Mesodermal cell (in vitro differentiated cells): Measurements from ENCODE around the gene ARID2.

ENCODE experiments used
- H3K27ac ChIP-seq: 2 replicates; pipeline ENCODE4 v1.7.0; 2013; ENCODE audit warnings: mild to moderate bottlenecking, low read depth, low read length, moderate library complexity; ENCODE audit not compliant: severe bottlenecking
- H3K36me3 ChIP-seq: 2 replicates; pipeline ENCODE4 v1.7.1; 2013; ENCODE audit warnings: mild to moderate bottlenecking, low read length, moderate library complexity; ENCODE audit not compliant: control insufficient read depth, insufficient read depth
- H3K4me1 ChIP-seq: one replicate; pipeline ENCODE4 v1.7.1; 2013; ENCODE audit warnings: mild to moderate bottlenecking, low read length; ENCODE audit not compliant: insufficient read depth, control insufficient read depth, poor library complexity, severe bottlenecking
- H3K4me3 ChIP-seq: 2 replicates; pipeline ENCODE4 v1.7.0; 2013; ENCODE audit warnings: low read length, control low read depth, mild to moderate bottlenecking; ENCODE audit not compliant: insufficient read depth, poor library complexity, severe bottlenecking; ENCODE audit errors: extremely low read depth
- H3K9me3 ChIP-seq: 2 replicates; pipeline ENCODE4 v1.7.1; 2013; ENCODE audit warnings: mild to moderate bottlenecking, low read length, moderate library complexity; ENCODE audit not compliant: control insufficient read depth
- WGBS, 2 experiments: methylation state at CpG; one replicate each; pipeline ENCODE4 v1.1.5; 2013; ENCODE audit warnings: missing lambda C conversion rate in 2 of 2; ENCODE audit not compliant: insufficient coverage in 2 of 2; 5-methylcytosine and 5-hydroxymethylcytosine counted together

Gene ARID2

DNA sequence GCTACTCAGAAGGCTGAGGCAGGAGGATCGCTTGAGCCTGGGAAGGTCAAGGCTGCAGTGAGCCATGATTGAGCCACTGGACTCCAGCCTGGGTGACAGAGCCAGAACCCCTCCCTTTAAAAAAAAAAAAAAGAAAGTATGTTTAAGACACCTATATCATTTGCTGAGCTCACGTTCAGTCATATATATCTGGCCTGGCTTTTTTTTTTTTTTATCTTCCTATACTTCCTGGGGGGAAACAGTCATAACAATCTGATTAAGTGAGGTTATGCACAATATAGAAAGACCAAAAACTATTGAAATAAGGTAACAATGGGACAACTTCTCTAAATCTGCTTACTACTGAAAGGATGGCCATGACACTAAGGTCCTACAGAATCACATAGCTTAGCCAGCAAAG is 9.4 kb upstream of the ARID2 start:
- Histone ChIP-seq H3K36me3 (no peaks in the 10 kb centered on the region), H3K27ac (no peak overlapping the region), H3K9me3 (no peaks in the 10 kb centered on the region), H3K4me1 (peaks cover 2% of the 10 kb centered on the region), H3K4me3 (no peak overlapping the region)
- 83 to 86% methylated on average over 1 of the region's 2 CpGs for WGBS, 2 experiments

DNA sequence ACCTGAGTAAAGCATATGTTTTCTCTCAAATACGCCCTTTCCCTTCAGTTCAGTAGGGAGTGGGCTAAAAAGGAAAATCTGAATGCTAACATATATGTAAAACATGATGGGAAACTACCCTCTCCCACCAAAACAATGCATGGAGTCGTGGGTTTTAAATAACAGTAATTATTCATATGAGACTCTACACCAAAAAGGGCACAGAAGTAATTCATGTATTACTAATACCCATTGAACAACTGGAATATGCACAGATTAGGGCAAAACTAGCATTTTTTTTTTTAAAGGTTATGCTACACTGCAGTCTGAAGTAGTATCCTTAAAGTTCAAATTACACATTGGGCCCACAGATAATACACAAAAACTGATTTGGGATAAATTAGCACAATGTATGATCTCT is 8.1 kb upstream of the ARID2 start:
- Histone ChIP-seq H3K4me1 (peaks cover 3% of the 10 kb centered on the region), H3K27ac (no peak overlapping the region), H3K9me3 (no peaks in the 10 kb centered on the region), H3K36me3 (no peaks in the 10 kb centered on the region), H3K4me3 (no peak overlapping the region)
- WGBS, 2 experiments = no CpG with 5 or more reads among the region's 2 CpGs

DNA sequence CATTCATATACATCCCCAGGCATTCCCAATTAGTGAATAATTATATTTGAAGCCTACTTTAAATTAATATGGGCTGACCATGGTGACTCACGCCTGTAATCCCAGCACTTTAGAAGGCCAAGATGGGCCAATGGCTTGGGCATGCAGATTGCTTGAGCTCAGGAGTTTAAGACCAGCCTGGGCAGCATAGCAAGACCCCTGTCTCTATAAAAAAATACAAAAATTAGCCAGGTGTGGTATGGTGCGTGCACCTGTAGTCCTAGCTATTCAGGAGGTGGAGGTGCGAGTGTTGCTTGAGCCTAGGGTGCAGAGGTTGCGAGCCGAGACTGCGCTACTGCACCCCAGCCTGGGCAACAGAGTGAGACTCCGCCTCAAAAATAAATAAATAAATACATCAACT is 7.6 kb upstream of the ARID2 start:
- H3K4me3 ChIP-seq = no peak overlapping the region
- WGBS, 2 experiments = 95 to 100% methylated on average over 2 to 7 of the region's 7 CpGs
- no peak overlapping the region for H3K27ac ChIP-seq
- H3K9me3 ChIP-seq = no peaks in the 10 kb centered on the region
- no peaks in the 10 kb centered on the region for H3K36me3 ChIP-seq
- H3K4me1 ChIP-seq = peaks cover 3% of the 10 kb centered on the region

DNA sequence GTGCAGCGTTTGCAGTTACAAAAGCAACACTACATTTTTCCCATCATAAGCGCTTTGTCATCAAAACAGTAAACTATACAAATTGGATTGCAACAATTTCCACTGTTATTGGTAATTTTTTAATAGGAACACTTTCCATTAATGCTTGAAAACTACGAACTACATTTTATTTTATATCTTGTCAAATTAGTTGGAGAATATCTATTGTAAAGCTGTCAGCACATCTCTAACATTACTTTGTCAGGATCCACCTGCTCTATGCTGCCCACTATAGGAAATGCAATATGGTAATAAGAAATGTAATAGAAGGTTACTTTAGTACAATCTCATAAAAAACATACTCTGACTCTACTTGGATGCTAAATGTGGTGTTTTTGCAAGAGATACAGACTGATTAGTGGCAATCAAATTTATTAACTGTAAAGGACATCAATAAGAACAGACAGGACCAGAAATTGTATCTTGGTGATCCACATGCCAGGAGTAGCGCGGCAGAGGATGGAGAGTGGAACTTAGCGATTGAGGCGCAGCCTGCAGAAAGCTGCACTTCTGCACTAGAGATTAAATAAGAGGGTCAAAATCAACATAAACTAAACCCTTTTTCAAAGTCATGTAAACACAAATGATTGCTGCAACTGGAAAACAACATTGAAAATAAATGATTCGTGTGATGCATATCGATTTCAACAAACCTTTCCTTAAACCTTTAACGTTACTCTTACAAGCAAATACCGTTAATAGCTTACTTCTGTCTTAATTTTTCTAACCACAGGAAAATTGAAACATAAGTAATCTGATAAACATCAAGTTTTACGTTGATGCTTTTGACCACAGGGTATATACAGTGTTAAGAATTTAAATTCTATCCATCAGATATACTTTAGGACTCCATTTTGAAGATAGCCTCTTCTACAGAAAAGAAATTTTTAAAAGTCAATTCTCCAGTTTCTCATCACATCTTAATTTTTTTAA is 3.6 kb upstream of the ARID2 start:
- Histone ChIP-seq H3K4me3 (peak overlapping the region; percentile 93), H3K27ac (peak overlapping the region; percentile 93), H3K9me3 (no peaks in the 10 kb centered on the region), H3K4me1 (peaks cover 3% of the 10 kb centered on the region), H3K36me3 (no peaks in the 10 kb centered on the region)
- WGBS, 2 experiments = 0 to 60% methylated on average over 2 of the region's 12 CpGs

DNA sequence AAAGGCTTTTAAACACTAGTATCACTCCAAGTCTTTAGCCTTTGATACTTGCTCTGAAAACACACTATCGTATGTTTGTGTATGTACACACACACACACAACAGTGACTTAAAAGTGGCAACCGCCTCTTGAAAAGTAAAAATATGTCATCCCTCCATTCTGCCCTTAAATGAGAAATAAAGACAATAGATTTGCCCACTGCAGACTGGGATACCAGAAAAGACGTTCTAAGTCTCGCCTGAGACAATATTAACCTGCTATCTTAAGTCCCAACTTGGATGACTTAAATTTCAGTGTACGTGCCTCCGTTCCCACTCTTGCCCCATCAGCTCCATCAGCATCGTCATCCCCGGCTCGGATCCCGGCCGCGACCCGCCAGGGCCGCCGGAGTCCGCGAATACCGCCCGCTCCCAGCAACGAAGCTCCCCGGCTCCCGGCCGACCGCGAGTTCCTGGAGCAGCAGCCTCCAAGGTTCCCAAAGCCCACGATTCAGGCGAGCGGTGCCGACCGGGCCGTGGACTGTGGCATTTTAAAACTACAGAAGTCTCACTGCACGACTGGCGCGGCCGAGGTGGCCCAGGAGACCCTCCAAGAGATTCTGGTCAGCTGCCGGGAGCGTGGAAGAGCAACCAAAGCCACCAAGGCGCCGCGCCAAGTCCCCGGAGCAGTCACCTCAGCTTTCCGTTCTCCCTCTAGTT is 2.8 kb upstream of the ARID2 start:
- Histone ChIP-seq H3K4me3 (peak overlapping the region; percentile 93), H3K36me3 (no peaks in the 10 kb centered on the region), H3K4me1 (peaks cover 3% of the 10 kb centered on the region), H3K27ac (peak overlapping the region; percentile 93), H3K9me3 (no peaks in the 10 kb centered on the region)
- 0% methylated on average over 36 of the region's 42 CpGs for WGBS, 2 experiments

DNA sequence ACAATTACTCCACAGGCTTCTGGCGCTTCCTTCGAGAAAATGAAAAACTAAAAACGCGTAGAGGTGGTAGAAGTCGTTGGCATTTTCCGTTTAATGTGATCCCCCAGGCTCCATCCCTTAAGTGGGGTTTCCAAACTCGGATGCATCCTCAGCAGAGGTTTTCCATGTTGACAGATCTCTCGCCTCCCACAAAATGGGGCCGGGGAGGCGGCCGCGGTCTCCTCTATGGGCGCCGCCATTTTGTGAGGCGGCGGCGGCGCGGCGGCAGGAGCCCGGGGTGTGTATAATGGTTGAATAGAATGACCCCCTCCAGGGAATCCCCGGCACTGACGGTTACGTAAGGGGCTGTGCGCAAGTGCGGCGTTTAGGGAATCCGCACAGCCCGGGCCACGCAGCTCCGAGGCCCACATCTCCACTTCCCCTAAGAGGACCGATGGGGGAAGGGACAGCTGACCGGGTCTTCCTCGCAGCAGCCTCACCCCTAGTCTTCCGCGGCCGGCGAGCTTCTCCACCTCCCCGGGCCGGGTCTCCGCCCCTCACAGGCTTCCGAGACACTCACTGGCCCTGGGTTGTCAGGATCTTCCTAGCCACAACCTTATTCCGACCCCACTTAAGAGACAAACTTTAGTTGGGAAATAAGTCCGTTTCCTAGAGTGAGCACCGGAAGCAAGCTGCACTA is 2.1 kb upstream of the ARID2 start:
- Histone ChIP-seq H3K4me1 (peaks cover 7% of the 10 kb centered on the region), H3K36me3 (peaks cover 3% of the 10 kb centered on the region), H3K27ac (peak overlapping the region; percentile 93), H3K4me3 (peak overlapping the region; percentile 93), H3K9me3 (no peaks in the 10 kb centered on the region)
- 0% methylated on average over 19 to 25 of the region's 45 CpGs for WGBS, 2 experiments

DNA sequence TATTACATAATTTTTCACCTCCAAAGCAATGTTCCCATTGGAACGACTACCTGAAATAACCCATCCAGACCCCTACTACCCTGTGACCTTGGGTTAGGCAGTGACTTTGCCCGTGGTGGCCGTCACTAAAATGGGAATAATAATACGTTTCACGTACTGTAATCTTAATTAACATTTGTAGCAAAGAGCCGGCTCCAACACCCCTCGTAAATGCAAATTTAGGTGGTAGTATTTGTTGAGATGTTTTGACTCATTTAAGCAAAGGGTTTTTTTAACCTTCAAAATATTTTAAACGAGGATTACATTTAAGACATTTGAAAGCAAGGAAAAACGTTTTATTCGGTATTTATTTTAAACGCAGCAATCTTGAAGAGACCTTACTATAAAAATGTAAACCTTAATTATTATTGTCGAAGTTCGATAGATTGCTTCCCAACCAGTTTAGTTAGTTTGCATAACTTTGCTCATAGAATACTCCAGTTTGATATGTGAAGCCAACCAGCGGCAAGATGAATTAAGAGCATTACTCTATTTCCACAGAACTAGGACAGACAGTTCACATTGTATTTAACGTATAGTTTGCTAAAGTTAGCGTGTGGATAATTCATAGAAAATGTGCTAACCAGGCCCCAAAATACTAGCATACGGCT is 1.4 kb upstream of the ARID2 start:
- no peaks in the 10 kb centered on the region for H3K9me3 ChIP-seq
- 0% methylated on average over 1 of the region's 17 CpGs for WGBS, 2 experiments
- peak overlapping the region; percentile 93 for H3K4me3 ChIP-seq
- H3K4me1 ChIP-seq = peaks cover 7% of the 10 kb centered on the region
- H3K36me3 ChIP-seq = peaks cover 4% of the 10 kb centered on the region
- peak overlapping the region; percentile 93 for H3K27ac ChIP-seq

DNA sequence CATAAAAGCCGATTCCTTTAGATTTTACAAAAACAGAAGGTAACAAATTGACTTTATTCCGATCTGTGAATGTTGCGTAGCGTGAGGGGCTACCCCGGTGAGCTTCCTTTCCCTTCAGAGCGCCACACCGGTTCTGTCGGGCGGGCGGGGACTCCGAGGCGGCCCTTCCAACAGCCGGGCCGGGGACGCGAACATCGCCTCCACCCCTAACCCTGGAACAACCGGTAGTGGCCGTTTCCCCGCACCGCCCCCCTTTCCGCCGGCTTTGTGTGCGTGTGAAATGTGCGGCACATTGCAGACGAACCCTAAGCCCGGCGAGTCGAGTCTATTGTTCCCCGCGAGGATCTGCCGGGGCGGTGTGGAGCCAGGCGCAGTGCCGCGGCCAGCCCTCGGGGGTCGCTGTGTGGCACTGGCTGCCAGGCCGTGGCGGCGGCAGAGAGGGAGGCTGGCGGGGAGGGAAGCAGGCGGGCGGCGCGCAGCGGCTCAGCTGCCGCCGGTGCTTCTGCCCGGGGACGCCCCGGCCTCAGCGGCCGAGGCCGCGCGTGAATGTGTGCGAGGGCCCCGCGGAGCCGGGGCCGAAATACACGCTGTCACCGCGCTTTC is 775 bp upstream of the ARID2 start:
- 0% methylated on average over 37 to 43 of the region's 65 CpGs for WGBS, 2 experiments
- H3K9me3 ChIP-seq = no peaks in the 10 kb centered on the region
- peak overlapping the region; percentile 93 for H3K27ac ChIP-seq
- peaks cover 7% of the 10 kb centered on the region for H3K4me1 ChIP-seq
- H3K36me3 ChIP-seq = peaks cover 6% of the 10 kb centered on the region
- H3K4me3 ChIP-seq = peak overlapping the region; percentile 93

DNA sequence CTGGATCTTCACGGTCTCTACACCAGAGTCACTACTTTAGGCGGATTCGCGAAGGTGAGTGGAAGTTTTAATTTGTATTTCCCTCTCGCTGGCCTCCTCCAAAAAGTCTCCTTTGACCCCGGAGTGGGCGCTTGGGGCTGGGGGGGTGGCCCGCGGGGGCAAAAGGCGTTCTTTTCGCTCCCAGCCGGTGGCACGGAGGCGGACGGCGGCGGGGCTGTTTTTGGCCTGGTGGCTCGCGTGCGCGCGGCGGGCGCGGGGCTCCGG is 510 bp downstream of the ARID2 start:
- H3K27ac ChIP-seq = peak overlapping the region; percentile 93
- H3K4me3 ChIP-seq = peak overlapping the region; percentile 93
- peaks cover 11% of the 10 kb centered on the region for H3K36me3 ChIP-seq
- peaks cover 5% of the 10 kb centered on the region for H3K4me1 ChIP-seq
- WGBS, 2 experiments = 0 to 2% methylated on average over 7 to 20 of the region's 26 CpGs
- no peaks in the 10 kb centered on the region for H3K9me3 ChIP-seq
